Stomach (tissue), 9 donors: ENCODE results near the gene POGZ. TPM values are rescaled to one million over a fixed set of nuclear protein-coding genes. Genes with fewer than 3 reads are reported as not detected.

Experiments
- DNase-seq, 2 donors: peaks; one replicate each; pipeline versions ENCODE4 v3.0.0 to v3.0.0-alpha.2; 2013 to 2019
- H3K27ac ChIP-seq, 5 donors: fragments of 200-600 bp in 4 of 5; sonication (generic) in 4 of 5; one replicate each; pipeline ENCODE4 v1.5.1; 2013 to 2019; ENCODE audit warnings: mild to moderate bottlenecking in 1 of 5, moderate library complexity in 1 of 5
- H3K27me3 ChIP-seq, 3 donors: fragments of 200-600 bp; sonication (generic); one replicate each; pipeline ENCODE4 v1.5.1; 2017 to 2019; ENCODE audit warnings: mixed run types in 1 of 3
- H3K36me3 ChIP-seq, 4 donors: fragments of 200-600 bp; sonication (generic); 1 replicate in 3 of 4; 2 replicates in 1 of 4; pipeline ENCODE4 v1.5.1; 2016 to 2019
- H3K4me1 ChIP-seq, 4 donors: fragments of 200-600 bp; sonication (generic); one replicate each; pipeline ENCODE4 v1.5.1; 2016 to 2019
- H3K4me3 ChIP-seq, 4 donors: fragments of 200-600 bp; sonication (generic) in 3 of 4; one replicate each; pipeline ENCODE4 v1.5.1; 2016 to 2019; ENCODE audit warnings: mild to moderate bottlenecking in 1 of 4
- H3K9me3 ChIP-seq, 4 donors: fragments of 200-600 bp; sonication (generic); one replicate each; pipeline ENCODE4 v1.5.1; 2016 to 2019
- EP300 ChIP-seq: sonication (generic); formaldehyde crosslinking; IDR thresholded peaks from one replicate; pipeline ENCODE4 v1.6.1; 2017; ENCODE audit warnings: antibody characterized with exemption
- POLR2A ChIP-seq, 4 donors: fragments of 450-650 bp; IDR thresholded peaks; one replicate each; pipeline ENCODE4 v1.6.1; 2016; ENCODE audit warnings: antibody characterized with exemption in 4 of 4, control low read depth in 2 of 4, mild to moderate bottlenecking in 1 of 4, moderate library complexity in 1 of 4
- POLR2AphosphoS5 ChIP-seq, 3 donors: sonication (generic); formaldehyde crosslinking; IDR thresholded peaks; one replicate each; pipeline ENCODE4 v1.6.1; 2016; ENCODE audit warnings: antibody characterized with exemption in 3 of 3
- WGBS, 5 donors: extraction: QIAGEN DNeasy Blood & Tissue Kit in 3 of 5; methylation state at CpG; one replicate each; pipeline versions ENCODE4 v1.1.5 to v1.1.7; 2013 to 2018; 5-methylcytosine and 5-hydroxymethylcytosine counted together
- intact Hi-C: fragments of 100-400 bp; cut with DNase I; formaldehyde crosslinking; loops from one replicate; pipeline ENCODE4 v1.15.1; 2023; ENCODE audit warnings: low total_unique reads
- polyA plus RNA-seq, 3 donors: library from polyadenylated mRNA; stranded (reverse); fragments of 200-250 nt; gene quantifications; one replicate each; pipeline ENCODE4 v1.2.3, GENCODE V29; 2013
- total RNA-seq, 5 donors: library from RNA; depleted of rRNA; stranded (reverse); fragments of >200 nt; gene quantifications; one replicate each; pipeline versions ENCODE4 v1.1.0 to v1.2.3, GENCODE V29; 2014 to 2016
- TF ChIP-seq, protein P1 (sequence below), 7 experiments: fragments of 450-650 bp in 4 of 7; fragments of 200-600 bp in 3 of 7; sonication (generic) in 3 of 7; IDR thresholded peaks; one replicate each; pipeline ENCODE4 v1.5.1; 2016 to 2019; ENCODE audit warnings: antibody characterized with exemption in 7 of 7, control low read depth in 2 of 7, mild to moderate bottlenecking in 1 of 7
- donor health status: healthy with polysubstance abuse.
- donor health status: Bipolar disorder and iron deficiency.
- donor health status: healthy.

Gene POGZ
- total and polyA plus RNA-seq, 8 donors, result 7.3 to 124 (median 36.4) TPM

DNA sequence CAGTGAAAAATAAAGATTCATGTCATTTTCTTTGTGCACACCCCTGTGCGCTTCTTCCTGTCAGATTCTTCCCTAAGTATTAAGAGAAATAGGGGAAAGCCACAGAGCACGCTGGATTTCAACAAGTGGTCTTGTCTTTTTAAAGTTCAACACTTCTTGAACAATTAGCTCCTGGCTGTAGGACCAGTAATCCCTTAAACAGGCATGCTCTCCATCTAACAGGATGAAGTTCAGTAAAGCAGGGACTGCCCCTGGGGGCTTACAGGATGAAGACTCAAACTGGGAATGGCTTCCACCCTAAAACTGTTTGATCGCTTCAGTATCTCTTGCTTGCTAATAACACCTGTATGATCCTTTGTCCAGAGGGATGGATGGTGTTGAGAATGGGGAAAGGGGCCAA lies 55.7 kb downstream of the POGZ start:
- no peaks in the 10 kb centered on the region for H3K27me3 ChIP-seq
- H3K4me1 ChIP-seq, result peaks cover 14 to 24% (median 17%) of the 10 kb centered on the region in 4 donors
- H3K4me3 ChIP-seq, result no peak overlapping the region
- no peak for DNase-seq
- 82 to 97% (median 89%) methylated on average over 3 of the region's 3 CpGs for WGBS, 5 donors
- intact Hi-C loops, result loop anchor here (10.0 kb wide), 1 partner anchor 99 kb away; no protein-coding TSS in a partner anchor
- H3K36me3 ChIP-seq, result peaks cover 63 to 83% (median 82%) of the 10 kb centered on the region in 4 donors
- no peak for TF ChIP-seq POLR2A (IDR thresholded peaks at IDR 0.05)
- TF ChIP-seq, protein P1, sequence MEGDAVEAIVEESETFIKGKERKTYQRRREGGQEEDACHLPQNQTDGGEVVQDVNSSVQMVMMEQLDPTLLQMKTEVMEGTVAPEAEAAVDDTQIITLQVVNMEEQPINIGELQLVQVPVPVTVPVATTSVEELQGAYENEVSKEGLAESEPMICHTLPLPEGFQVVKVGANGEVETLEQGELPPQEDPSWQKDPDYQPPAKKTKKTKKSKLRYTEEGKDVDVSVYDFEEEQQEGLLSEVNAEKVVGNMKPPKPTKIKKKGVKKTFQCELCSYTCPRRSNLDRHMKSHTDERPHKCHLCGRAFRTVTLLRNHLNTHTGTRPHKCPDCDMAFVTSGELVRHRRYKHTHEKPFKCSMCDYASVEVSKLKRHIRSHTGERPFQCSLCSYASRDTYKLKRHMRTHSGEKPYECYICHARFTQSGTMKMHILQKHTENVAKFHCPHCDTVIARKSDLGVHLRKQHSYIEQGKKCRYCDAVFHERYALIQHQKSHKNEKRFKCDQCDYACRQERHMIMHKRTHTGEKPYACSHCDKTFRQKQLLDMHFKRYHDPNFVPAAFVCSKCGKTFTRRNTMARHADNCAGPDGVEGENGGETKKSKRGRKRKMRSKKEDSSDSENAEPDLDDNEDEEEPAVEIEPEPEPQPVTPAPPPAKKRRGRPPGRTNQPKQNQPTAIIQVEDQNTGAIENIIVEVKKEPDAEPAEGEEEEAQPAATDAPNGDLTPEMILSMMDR (IDR thresholded peaks at IDR 0.05), result no peak
- no peak for TF ChIP-seq EP300
- no peak for TF ChIP-seq POLR2AphosphoS5 (IDR thresholded peaks at IDR 0.05)
- H3K27ac ChIP-seq, result peak overlapping the region in 1 of 5 donors; percentile 6
- H3K9me3 ChIP-seq, result no peaks in the 10 kb centered on the region

DNA sequence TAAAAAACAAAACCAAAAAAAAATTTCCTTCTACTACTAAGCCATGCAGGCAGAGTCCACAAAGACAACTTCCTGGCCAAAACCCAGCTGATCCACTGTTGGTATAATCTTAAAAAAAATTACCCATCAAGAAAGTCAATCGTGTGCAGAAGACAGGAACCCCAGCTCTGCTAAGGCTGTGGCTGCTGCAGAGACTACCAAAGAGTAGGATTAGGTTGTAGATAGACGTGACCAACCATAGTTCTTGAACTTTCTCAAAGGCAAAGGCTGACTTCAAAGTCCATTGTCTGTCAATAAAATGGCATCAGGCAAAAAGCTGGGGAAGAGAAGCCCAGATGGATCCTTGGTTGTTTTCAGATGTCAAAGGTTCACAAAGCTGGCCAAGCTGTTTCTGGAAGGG lies 56.5 kb downstream of the POGZ start:
- no peak for TF ChIP-seq POLR2AphosphoS5 (IDR thresholded peaks at IDR 0.05)
- TF ChIP-seq EP300, result no peak
- TF ChIP-seq, protein P1 (IDR thresholded peaks at IDR 0.05), result no peak
- TF ChIP-seq POLR2A (IDR thresholded peaks at IDR 0.05), result no peak
- DNase-seq, result no peak
- Histone ChIP-seq H3K4me3 (no peak overlapping the region), H3K27ac (no peak overlapping the region), H3K27me3 (no peaks in the 10 kb centered on the region), H3K9me3 (no peaks in the 10 kb centered on the region), H3K36me3 (peaks cover 56 to 75% (median 73%) of the 10 kb centered on the region in 4 donors), H3K4me1 (peaks cover 14 to 25% (median 17%) of the 10 kb centered on the region in 4 donors)
- WGBS, 5 donors, result 51 to 68% (median 61%) methylated on average over 2 of the region's 2 CpGs
- intact Hi-C loops, result loop anchor here (10.0 kb wide), 1 partner anchor 98 kb away; no protein-coding TSS in a partner anchor

DNA sequence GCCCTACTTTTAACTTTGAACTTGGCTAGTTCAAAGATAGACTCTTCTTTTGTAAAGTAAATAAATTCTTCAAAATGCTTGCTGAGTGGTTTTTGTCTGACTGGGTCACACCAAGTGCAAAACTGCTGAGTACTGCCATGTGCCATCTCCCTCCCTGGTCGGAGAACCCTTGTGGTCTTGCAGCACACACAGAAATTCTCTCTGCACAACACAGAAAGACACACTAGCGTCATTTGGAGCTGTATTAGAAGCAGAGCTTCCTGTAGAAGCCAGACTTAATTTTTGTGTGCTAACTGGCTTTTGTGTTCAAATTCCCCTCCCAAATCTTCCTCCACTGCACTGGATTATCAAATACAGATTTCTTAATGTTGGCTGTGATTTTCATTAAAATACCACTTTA lies 57.4 kb downstream of the POGZ start:
- Histone ChIP-seq H3K27me3 (no peaks in the 10 kb centered on the region), H3K4me3 (no peak overlapping the region), H3K27ac (no peak overlapping the region), H3K9me3 (no peaks in the 10 kb centered on the region), H3K36me3 (peaks cover 47 to 66% (median 64%) of the 10 kb centered on the region in 4 donors), H3K4me1 (peaks cover 14 to 25% (median 17%) of the 10 kb centered on the region in 4 donors)
- DNase-seq, result no peak
- WGBS, 5 donors, result 77 to 88% (median 84%) methylated on average over 2 of the region's 2 CpGs
- no peak for TF ChIP-seq EP300
- no peak for TF ChIP-seq POLR2A (IDR thresholded peaks at IDR 0.05)
- TF ChIP-seq, protein P1 (IDR thresholded peaks at IDR 0.05), result no peak
- no peak for TF ChIP-seq POLR2AphosphoS5 (IDR thresholded peaks at IDR 0.05)
- intact Hi-C loops, result loop anchor here (10.0 kb wide), 1 partner anchor 97 kb away; no protein-coding TSS in a partner anchor

DNA sequence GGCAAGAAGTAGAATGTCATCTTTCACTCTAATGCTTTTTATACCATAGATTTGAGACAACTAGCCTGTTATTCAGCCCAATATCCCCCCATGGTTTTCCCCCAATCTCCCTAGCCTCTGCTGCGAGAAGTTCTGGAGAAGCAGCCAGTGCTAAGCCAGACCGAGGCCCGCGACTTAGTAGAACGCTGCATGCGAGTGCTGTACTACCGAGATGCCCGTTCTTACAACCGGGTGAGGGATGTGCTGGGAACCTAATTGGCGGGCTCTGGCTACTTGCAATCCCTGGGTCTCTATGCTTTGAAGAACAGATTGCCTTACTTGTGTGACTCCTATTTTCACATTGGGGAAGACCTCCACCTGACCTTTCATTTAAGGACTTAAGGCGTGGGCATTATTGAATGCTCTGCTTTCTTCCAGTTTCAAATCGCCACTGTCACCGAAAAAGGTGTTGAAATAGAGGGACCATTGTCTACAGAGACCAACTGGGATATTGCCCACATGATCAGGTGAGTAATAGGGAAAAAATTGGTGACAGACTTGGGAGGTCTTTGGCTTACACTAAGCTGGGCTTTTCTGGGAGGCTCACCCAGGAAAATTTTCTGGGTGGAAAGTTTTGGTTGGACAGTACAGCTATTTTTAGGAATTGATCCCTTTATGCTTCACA lies 58.0 kb downstream of the POGZ start:
- DNase-seq, result no peak
- Histone ChIP-seq H3K27ac (peak overlapping the region in 1 of 5 donors; percentile 30), H3K4me3 (peak overlapping the region in 2 of 4 donors; percentile 85 to 95), H3K27me3 (no peaks in the 10 kb centered on the region), H3K9me3 (no peaks in the 10 kb centered on the region), H3K36me3 (peaks cover 41 to 60% (median 58%) of the 10 kb centered on the region in 4 donors), H3K4me1 (peaks cover 14 to 25% (median 17%) of the 10 kb centered on the region in 4 donors)
- TF ChIP-seq EP300 (no peak), POLR2AphosphoS5 (IDR thresholded peaks at IDR 0.05) (no peak), POLR2A (IDR thresholded peaks at IDR 0.05) (no peak)
- TF ChIP-seq, protein P1 (IDR thresholded peaks at IDR 0.05), result no peak
- intact Hi-C loops, result loop anchor here (10.0 kb wide), 1 partner anchor 96 kb away; no protein-coding TSS in a partner anchor
- 88 to 91% (median 89%) methylated on average over 13 of the region's 13 CpGs for WGBS, 5 donors
